HT-29 (cell line): ENCODE results near the gene C16orf92. TPM values are rescaled to one million over a fixed set of nuclear protein-coding genes. Genes with fewer than 3 reads are reported as not detected.

Experiments used
- DNase-seq: peaks from one replicate; pipeline ENCODE4 v3.0.0-alpha.2; 2015; ENCODE audit warnings: low spot score
- total RNA-seq: library from RNA; depleted of rRNA; stranded (reverse); fragments of >200 nt; shearing (Covaris generic); gene quantifications from 2 replicates; pipeline ENCODE4 v1.2.3, GENCODE V29; 2014; rRNA removed

C16orf92 gene
- total RNA-seq, 1 experiment from 2014 or later: not detected

GRCh38 chr16:30060346-30060745 is 37.3 kb downstream of the C16orf92 start:
- DNase-seq: no peak

GRCh38 chr16:30060836-30061554 is 38.0 kb downstream of the C16orf92 start:
- DNase-seq: no peak

GRCh38 chr16:30063278-30063892 is 40.4 kb downstream of the C16orf92 start:
- DNase-seq: no peak

GRCh38 chr16:30063893-30064728 is 41.1 kb downstream of the C16orf92 start:
- DNase-seq: peak; percentile 68

- no peak for DNase-seq
These were observed 41.7 kb downstream of the C16orf92 start for GRCh38 chr16:30064729-30065101.

- DNase-seq: peak; percentile 96
These were observed 42.3 kb downstream of the C16orf92 start, which contains the start of gene ALDOA for GRCh38 chr16:30065102-30065942. ALDOA (plus strand) TSS chr16:30065760; CDS start chr16:30066898, 1,138 bp downstream.

GRCh38 chr16:30065943-30066760 is 43.2 kb downstream of the C16orf92 start:
- no peak for DNase-seq

- DNase-seq: no peak
These were observed 44.0 kb downstream of the C16orf92 start for GRCh38 chr16:30066761-30067583.

GRCh38 chr16:30067584-30067916 is 44.6 kb downstream of the C16orf92 start:
- no peak for DNase-seq

- no peak for DNase-seq
These were observed 45.3 kb downstream of the C16orf92 start for GRCh38 chr16:30068333-30068732.

- DNase-seq: peak; percentile 52
These were observed 46.0 kb downstream of the C16orf92 start for GRCh38 chr16:30068750-30069610.

GRCh38 chr16:30069611-30070462 is 46.8 kb downstream of the C16orf92 start:
- no peak for DNase-seq

GRCh38 chr16:30070490-30070889 is 47.5 kb downstream of the C16orf92 start:
- no peak for DNase-seq

Other genes with a start within 250 kb of the C16orf92 start
- gene ZG16, start 244.9 kb upstream of the C16orf92 start, total RNA-seq: 0.23 TPM in 1 of 2 replicates, not detected in the other
- 127 and 134 TPM in 2 replicates for gene KIF22, start 232.4 kb upstream of the C16orf92 start, total RNA-seq
- gene MAZ, start 216.7 kb upstream of the C16orf92 start, total RNA-seq: 795 and 814 TPM in 2 replicates
- 0.23 TPM in 1 of 2 replicates, not detected in the other for gene PRRT2, start 211.0 kb upstream of the C16orf92 start, total RNA-seq
- 57.4 and 65.1 TPM in 2 replicates for gene PAGR1, start 207.0 kb upstream of the C16orf92 start, total RNA-seq
- gene MVP, start 202.7 kb upstream of the C16orf92 start, total RNA-seq: 157 and 185 TPM in 2 replicates
- 90.0 and 91.7 TPM in 2 replicates for gene CDIPT, start 160.0 kb upstream of the C16orf92 start, total RNA-seq
- 12.3 and 17.8 TPM in 2 replicates for gene SEZ6L2, start 123.6 kb upstream of the C16orf92 start, total RNA-seq
- 19.5 and 24.0 TPM in 2 replicates for gene ASPHD1, start 122.7 kb upstream of the C16orf92 start, total RNA-seq
- gene KCTD13, start 97.0 kb upstream of the C16orf92 start, total RNA-seq: 20.4 and 25.9 TPM in 2 replicates
- 103 and 110 TPM in 2 replicates for gene TMEM219, start 61.1 kb upstream of the C16orf92 start, total RNA-seq
- gene TAOK2, start 49.3 kb upstream of the C16orf92 start, total RNA-seq: 56.5 and 56.8 TPM in 2 replicates
- 21.1 and 23.2 TPM in 2 replicates for gene HIRIP3, start 27.6 kb upstream of the C16orf92 start, total RNA-seq
- 72.2 and 79.2 TPM in 2 replicates for gene INO80E, start 27.0 kb upstream of the C16orf92 start, total RNA-seq
- 0.89 TPM in 1 of 2 replicates, not detected in the other for gene DOC2A, start 12.2 kb upstream of the C16orf92 start, total RNA-seq
- 0.79 TPM in 1 of 2 replicates, not detected in the other for gene TLCD3B, start 8.1 kb downstream of the C16orf92 start, total RNA-seq
- gene ALDOA, start 42.6 kb downstream of the C16orf92 start, total RNA-seq: 1,983 and 2,051 TPM in 2 replicates
- gene PPP4C, start 52.8 kb downstream of the C16orf92 start, total RNA-seq: 215 and 226 TPM in 2 replicates
- gene TBX6, start 68.7 kb downstream of the C16orf92 start, total RNA-seq: 2.5 and 3.5 TPM in 2 replicates
- gene YPEL3, start 73.0 kb downstream of the C16orf92 start, total RNA-seq: 14.3 and 16.2 TPM in 2 replicates
- 1.2 and 1.5 TPM in 2 replicates for gene GDPD3, start 90.3 kb downstream of the C16orf92 start, total RNA-seq
- 34.5 and 39.2 TPM in 2 replicates for gene MAPK3, start 100.0 kb downstream of the C16orf92 start, total RNA-seq
- 7.6 and 10.1 TPM in 2 replicates for gene CORO1A, start 160.4 kb downstream of the C16orf92 start, total RNA-seq
- 143 and 216 TPM in 2 replicates for gene BOLA2B, start 170.5 kb downstream of the C16orf92 start, total RNA-seq
- gene SLX1A, start 170.7 kb downstream of the C16orf92 start, total RNA-seq: 81.6 and 97.9 TPM in 2 replicates
- gene SULT1A3, start 176.1 kb downstream of the C16orf92 start, total RNA-seq: 7.5 and 14.0 TPM in 2 replicates
- gene NPIPB13, start 225.3 kb downstream of the C16orf92 start, total RNA-seq: 0.39 and 1.0 TPM in 2 replicates